ENCODE results near the gene ZFYVE28. TPM values are rescaled to one million over a fixed set of nuclear protein-coding genes. Genes with fewer than 3 reads are reported as not detected.

The ZFYVE28 gene
- total and polyA plus RNA-seq, 2 donors from 2014 or later = 8.0 to 18.9 TPM

GRCh38 chr4:2368746-2369437 lies 49.6 kb downstream of the ZFYVE28 start:
- Histone ChIP-seq H3K27ac (ENCODE audit: low read depth in 2 of 2, low read length in 2 of 2) (no peak overlapping the region), H3K9me3 (ENCODE audit: control insufficient read depth in 2 of 3, insufficient read depth in 1 of 3, low read length in 3 of 3) (no peaks in the 10 kb centered on the region), H3K27me3 (ENCODE audit: control insufficient read depth, insufficient read depth, low read length) (no peaks in the 10 kb centered on the region), H3K4me3 (ENCODE audit: low read length in 3 of 3) (no peak overlapping the region), H3K4me1 (ENCODE audit: control insufficient read depth in 2 of 3, insufficient read depth in 2 of 3, low read depth in 1 of 3, low read length in 3 of 3) (peaks cover 0 to 9% (median 4%) of the 10 kb centered on the region in 3 donors), H3K36me3 (ENCODE audit: control insufficient read depth in 2 of 3, insufficient read depth in 3 of 3, low read length in 3 of 3) (no peaks in the 10 kb centered on the region), H3K9ac (ENCODE audit: low read length in 3 of 3) (no peak overlapping the region)
- DNase-seq = peak in 2 of 5 donors; percentile 11 to 45
- no peak for FAIRE-seq
- TF ChIP-seq CTCF (IDR thresholded peaks at IDR 0.05; ENCODE audit: borderline replicate concordance, extremely low read depth, insufficient read depth) = no peak
- intact Hi-C loops (cut with DNase I) = no loop called here

GRCh38 chr4:2367626-2368025 lies 50.8 kb downstream of the ZFYVE28 start:
- intact Hi-C loops (cut with DNase I) = no loop called here
- no peak for FAIRE-seq
- no peak overlapping the region for H3K4me3 ChIP-seq (ENCODE audit: low read length in 3 of 3)
- no peak overlapping the region for H3K9ac ChIP-seq (ENCODE audit: low read length in 3 of 3)
- peak in 1 of 5 donors; percentile 21 for DNase-seq
- peaks cover 0 to 21% (median 15%) of the 10 kb centered on the region in 3 donors for H3K4me1 ChIP-seq (ENCODE audit: control insufficient read depth in 2 of 3, insufficient read depth in 2 of 3, low read depth in 1 of 3, low read length in 3 of 3)
- H3K27me3 ChIP-seq (ENCODE audit: control insufficient read depth, insufficient read depth, low read length) = no peaks in the 10 kb centered on the region
- H3K9me3 ChIP-seq (ENCODE audit: control insufficient read depth in 2 of 3, insufficient read depth in 1 of 3, low read length in 3 of 3) = no peaks in the 10 kb centered on the region
- no peak for TF ChIP-seq CTCF (IDR thresholded peaks at IDR 0.05; ENCODE audit: borderline replicate concordance, extremely low read depth, insufficient read depth)
- H3K27ac ChIP-seq (ENCODE audit: low read depth in 2 of 2, low read length in 2 of 2) = no peak overlapping the region
- no peaks in the 10 kb centered on the region for H3K36me3 ChIP-seq (ENCODE audit: control insufficient read depth in 2 of 3, insufficient read depth in 3 of 3, low read length in 3 of 3)

GRCh38 chr4:2366252-2367192 lies 51.9 kb downstream of the ZFYVE28 start:
- intact Hi-C loops (cut with DNase I) = no loop called here

More at GRCh38 chr4:2366252-2367192, 51.9 kb downstream of the ZFYVE28 start:
- DNase-seq = peak in 2 of 5 donors; percentile 19 to 31
- Histone ChIP-seq H3K9ac (ENCODE audit: low read length in 3 of 3) (no peak overlapping the region), H3K27me3 (ENCODE audit: control insufficient read depth, insufficient read depth, low read length) (no peaks in the 10 kb centered on the region), H3K27ac (ENCODE audit: low read depth in 2 of 2, low read length in 2 of 2) (no peak overlapping the region), H3K4me1 (ENCODE audit: control insufficient read depth in 2 of 3, insufficient read depth in 2 of 3, low read depth in 1 of 3, low read length in 3 of 3) (peaks cover 0 to 21% (median 17%) of the 10 kb centered on the region in 3 donors), H3K9me3 (ENCODE audit: control insufficient read depth in 2 of 3, insufficient read depth in 1 of 3, low read length in 3 of 3) (no peaks in the 10 kb centered on the region), H3K36me3 (ENCODE audit: control insufficient read depth in 2 of 3, insufficient read depth in 3 of 3, low read length in 3 of 3) (no peaks in the 10 kb centered on the region), H3K4me3 (ENCODE audit: low read length in 3 of 3) (no peak overlapping the region)
- TF ChIP-seq CTCF (IDR thresholded peaks at IDR 0.05; ENCODE audit: borderline replicate concordance, extremely low read depth, insufficient read depth) = no peak
- FAIRE-seq = no peak
